ENCODE data around the gene TP53BP1. TPM values are rescaled to one million over a fixed set of nuclear protein-coding genes. Genes with fewer than 3 reads are reported as not detected.
A peak's percentile ranks its signal among the peaks of the same experiment; 100 is the strongest.

Gene TP53BP1
- total and polyA plus RNA-seq, 2 of the 13 experiments (the other 11 are each of a cell fraction or from before 2014, with no cell fraction given): 17.1 to 17.4 TPM

DNA sequence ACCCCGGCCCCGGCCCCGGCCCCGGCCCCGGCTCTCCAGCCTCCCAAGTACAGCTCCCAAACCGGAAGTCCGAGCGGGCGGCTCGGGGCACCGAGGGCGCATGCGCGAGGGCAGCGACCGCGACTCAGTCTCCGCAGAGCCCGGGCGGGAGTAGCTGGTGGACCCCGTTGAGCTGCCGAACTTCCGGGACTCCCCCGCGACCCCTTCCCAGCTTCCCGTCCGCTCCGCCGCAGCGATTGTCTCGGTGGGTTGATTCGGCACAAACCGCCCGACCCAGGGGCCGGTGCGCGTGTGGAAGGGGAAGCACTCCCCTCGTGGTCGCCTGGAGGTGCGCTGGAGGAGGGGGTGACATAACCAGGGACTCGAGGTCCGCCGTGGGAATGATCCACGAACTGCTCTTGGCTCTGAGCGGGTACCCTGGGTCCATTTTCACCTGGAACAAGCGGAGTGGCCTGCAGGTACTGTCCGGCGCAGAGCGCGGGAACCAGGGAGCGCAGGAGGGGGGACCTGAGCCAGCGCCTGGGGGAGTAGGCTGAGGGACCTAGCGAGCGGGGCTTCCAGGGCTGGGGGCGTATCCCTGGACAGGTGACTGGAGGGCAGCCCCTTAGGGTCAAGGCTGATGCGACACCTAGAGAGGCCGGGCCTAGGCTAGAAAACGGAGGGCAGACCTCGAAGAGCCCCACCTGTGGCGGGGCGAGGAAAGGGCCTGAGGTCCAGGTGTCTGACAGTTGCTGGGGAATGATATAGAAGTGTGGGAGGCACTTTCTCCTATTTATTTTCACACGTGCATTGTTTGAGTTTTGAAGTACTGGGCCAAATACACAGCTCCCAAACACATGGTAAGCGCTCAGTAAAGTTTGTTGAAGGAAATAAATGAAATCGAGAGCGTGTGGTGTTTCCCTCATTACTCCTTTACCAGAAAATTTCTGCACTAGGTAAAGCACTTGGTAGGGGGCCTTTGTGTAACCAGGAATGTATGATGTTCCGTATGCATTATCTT is 121.7 kb downstream of the TP53BP1 start, which contains the start of the genes TUBGCP4 and ZSCAN29 (continued):
- TF ChIP-seq, protein P1, sequence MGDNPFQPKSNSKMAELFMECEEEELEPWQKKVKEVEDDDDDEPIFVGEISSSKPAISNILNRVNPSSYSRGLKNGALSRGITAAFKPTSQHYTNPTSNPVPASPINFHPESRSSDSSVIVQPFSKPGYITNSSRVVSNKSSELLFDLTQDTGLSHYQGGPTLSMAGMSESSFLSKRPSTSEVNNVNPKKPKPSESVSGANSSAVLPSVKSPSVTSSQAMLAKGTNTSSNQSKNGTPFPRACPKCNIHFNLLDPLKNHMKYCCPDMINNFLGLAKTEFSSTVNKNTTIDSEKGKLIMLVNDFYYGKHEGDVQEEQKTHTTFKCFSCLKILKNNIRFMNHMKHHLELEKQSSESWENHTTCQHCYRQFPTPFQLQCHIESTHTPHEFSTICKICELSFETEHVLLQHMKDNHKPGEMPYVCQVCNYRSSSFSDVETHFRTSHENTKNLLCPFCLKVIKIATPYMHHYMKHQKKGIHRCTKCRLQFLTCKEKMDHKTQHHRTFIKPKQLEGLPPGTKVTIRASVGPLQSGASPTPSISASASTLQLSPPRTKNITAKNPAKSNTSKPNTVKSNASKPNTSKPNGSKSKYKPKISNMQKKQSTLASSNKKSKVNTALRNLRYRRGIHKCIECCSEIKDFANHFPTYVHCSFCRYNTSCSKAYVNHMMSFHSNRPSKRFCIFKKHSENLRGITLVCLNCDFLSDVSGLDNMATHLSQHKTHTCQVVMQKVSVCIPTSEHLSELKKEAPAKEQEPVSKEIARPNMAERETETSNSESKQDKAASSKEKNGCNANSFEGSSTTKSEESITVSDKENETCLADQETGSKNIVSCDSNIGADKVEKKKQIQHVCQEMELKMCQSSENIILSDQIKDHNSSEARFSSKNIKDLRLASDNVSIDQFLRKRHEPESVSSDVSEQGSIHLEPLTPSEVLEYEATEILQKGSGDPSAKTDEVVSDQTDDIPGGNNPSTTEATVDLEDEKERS (CRISPR knock-in tag; IDR thresholded peaks at IDR 0.05): peak; percentile 57; the same call in 1 of the 2 replicates
- TF ChIP-seq POLR2AphosphoS2 (IDR thresholded peaks at IDR 0.05; ENCODE audit: low read depth, low read length) (no peak), ZNF883 (CRISPR knock-in tag; IDR thresholded peaks at IDR 0.05; ENCODE audit: not compliant biosample characterization) (peak; percentile 90), FOXA1 (IDR thresholded peaks at IDR 0.05) (no peak), FOXA1 (CRISPR knock-in tag; IDR thresholded peaks at IDR 0.05) (no peak), STAG1 (CRISPR knock-in tag; IDR thresholded peaks at IDR 0.05) (no peak), ZNF451 (CRISPR knock-in tag; IDR thresholded peaks at IDR 0.05) (no peak), ZNF234 (CRISPR knock-in tag; conservative IDR thresholded peaks at IDR 0.05) (no peak), GABPA (IDR thresholded peaks at IDR 0.05; ENCODE audit: low read depth, low read length) (peak; percentile 84), GABPA (CRISPR knock-in tag; IDR thresholded peaks at IDR 0.05; ENCODE audit: low read depth) (peak; percentile 88), KDM4B (CRISPR knock-in tag; IDR thresholded peaks at IDR 0.05) (no peak), RFX5 (IDR thresholded peaks at IDR 0.05; ENCODE audit: low read depth, low read length) (peak; percentile 40; the same call in 1 of the 2 replicates), ZNF879 (CRISPR knock-in tag; IDR thresholded peaks at IDR 0.05) (peak; percentile 87; the same call in 1 of the 2 replicates), ZNF558 (CRISPR knock-in tag; IDR thresholded peaks at IDR 0.05; ENCODE audit: borderline replicate concordance) (peak; percentile 96), TBP (CRISPR knock-in tag; IDR thresholded peaks at IDR 0.05) (0 out of 2 replicates have a peak, but pooled peaks have one; percentile 6), MYC (CRISPR knock-in tag; IDR thresholded peaks at IDR 0.05; ENCODE audit: borderline replicate concordance) (peak; percentile 85), PLRG1 (conservative IDR thresholded peaks at IDR 0.05) (no peak)
- TF ChIP-seq, protein P2, sequence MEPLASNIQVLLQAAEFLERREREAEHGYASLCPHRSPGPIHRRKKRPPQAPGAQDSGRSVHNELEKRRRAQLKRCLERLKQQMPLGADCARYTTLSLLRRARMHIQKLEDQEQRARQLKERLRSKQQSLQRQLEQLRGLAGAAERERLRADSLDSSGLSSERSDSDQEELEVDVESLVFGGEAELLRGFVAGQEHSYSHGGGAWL (CRISPR knock-in tag; IDR thresholded peaks at IDR 0.05): peak; percentile 66
- TF ChIP-seq, protein P3, sequence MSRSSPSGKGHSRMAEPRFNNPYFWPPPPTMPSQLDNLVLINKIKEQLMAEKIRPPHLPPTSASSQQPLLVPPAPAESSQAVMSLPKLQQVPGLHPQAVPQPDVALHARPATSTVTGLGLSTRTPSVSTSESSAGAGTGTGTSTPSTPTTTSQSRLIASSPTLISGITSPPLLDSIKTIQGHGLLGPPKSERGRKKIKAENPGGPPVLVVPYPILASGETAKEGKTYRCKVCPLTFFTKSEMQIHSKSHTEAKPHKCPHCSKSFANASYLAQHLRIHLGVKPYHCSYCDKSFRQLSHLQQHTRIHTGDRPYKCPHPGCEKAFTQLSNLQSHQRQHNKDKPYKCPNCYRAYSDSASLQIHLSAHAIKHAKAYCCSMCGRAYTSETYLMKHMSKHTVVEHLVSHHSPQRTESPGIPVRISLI (CRISPR knock-in tag; IDR thresholded peaks at IDR 0.05; ENCODE audit: borderline replicate concordance): no peak
- TF ChIP-seq, protein P4, sequence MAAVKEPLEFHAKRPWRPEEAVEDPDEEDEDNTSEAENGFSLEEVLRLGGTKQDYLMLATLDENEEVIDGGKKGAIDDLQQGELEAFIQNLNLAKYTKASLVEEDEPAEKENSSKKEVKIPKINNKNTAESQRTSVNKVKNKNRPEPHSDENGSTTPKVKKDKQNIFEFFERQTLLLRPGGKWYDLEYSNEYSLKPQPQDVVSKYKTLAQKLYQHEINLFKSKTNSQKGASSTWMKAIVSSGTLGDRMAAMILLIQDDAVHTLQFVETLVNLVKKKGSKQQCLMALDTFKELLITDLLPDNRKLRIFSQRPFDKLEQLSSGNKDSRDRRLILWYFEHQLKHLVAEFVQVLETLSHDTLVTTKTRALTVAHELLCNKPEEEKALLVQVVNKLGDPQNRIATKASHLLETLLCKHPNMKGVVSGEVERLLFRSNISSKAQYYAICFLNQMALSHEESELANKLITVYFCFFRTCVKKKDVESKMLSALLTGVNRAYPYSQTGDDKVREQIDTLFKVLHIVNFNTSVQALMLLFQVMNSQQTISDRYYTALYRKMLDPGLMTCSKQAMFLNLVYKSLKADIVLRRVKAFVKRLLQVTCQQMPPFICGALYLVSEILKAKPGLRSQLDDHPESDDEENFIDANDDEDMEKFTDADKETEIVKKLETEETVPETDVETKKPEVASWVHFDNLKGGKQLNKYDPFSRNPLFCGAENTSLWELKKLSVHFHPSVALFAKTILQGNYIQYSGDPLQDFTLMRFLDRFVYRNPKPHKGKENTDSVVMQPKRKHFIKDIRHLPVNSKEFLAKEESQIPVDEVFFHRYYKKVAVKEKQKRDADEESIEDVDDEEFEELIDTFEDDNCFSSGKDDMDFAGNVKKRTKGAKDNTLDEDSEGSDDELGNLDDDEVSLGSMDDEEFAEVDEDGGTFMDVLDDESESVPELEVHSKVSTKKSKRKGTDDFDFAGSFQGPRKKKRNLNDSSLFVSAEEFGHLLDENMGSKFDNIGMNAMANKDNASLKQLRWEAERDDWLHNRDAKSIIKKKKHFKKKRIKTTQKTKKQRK (IDR thresholded peaks at IDR 0.05; ENCODE audit: low read length): no peak
- TF ChIP-seq, protein P5, sequence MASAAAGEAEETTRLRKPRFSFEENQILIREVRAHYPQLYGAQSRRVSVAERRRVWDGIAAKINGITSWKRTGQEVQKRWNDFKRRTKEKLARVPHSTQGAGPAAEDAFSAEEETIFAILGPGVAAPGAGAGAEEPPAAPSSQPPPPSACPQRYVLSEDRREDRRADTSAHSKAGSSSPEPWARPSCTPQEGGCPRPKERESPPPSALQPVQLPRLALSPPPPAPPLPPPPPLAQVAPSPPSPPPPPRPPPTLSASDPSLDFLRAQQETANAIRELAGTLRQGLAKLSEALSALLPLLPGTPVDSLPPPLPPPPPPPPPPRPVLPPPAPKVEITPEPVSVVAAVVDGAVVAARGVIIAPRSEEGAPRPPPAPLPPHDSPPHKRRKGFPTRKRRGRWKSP (CRISPR knock-in tag; IDR thresholded peaks at IDR 0.05): no peak; the same call in 1 of the 2 replicates

Data from HepG2 (cell line).